ENCODE data around the gene NTRK2. TPM values are rescaled to one million over a fixed set of nuclear protein-coding genes. Genes with fewer than 3 reads are reported as not detected.

Gene NTRK2
- total RNA-seq, 2 experiments from 2014 or later = 0.06 TPM; not detected in 1

- no peaks in the 10 kb centered on the region for H4K20me1 ChIP-seq (ENCODE audit: insufficient read depth, low read length)
- H3K4me3 ChIP-seq (ENCODE audit: low read depth, low read length, poor library complexity, severe bottlenecking) = no peak overlapping the region
- no TSS peak for BruUV-seq (replicated peaks)
- no peaks in the 10 kb centered on the region for H3K9me3 ChIP-seq (ENCODE audit: low read length)
- H3K79me2 ChIP-seq (ENCODE audit: insufficient read depth, low read depth, low read length) = no peaks in the 10 kb centered on the region
- TF ChIP-seq EZH2phosphoT487 (IDR thresholded peaks at IDR 0.05; ENCODE audit: borderline replicate concordance, low read depth, low read length) (no peak), CTCF (conservative IDR thresholded peaks at IDR 0.05; ENCODE audit: low read length) (no peak)
- no peak overlapping the region for H2AFZ ChIP-seq (ENCODE audit: low read length)
- no peaks in the 10 kb centered on the region for H3K4me1 ChIP-seq (ENCODE audit: insufficient read depth, low read length, poor library complexity, severe bottlenecking)
- intact Hi-C loops (cut with micrococcal nuclease; ENCODE audit: unreplicated experiment) = no loop called here
- no peak overlapping the region for H3K4me2 ChIP-seq (ENCODE audit: low read length)
- POLR2A ChIA-PET = no interaction called here
- no peaks in the 10 kb centered on the region for H3K36me3 ChIP-seq (ENCODE audit: insufficient read depth, low read length)
- CTCF ChIA-PET (ENCODE audit: unreplicated experiment) = no interaction called here
- H3K9me2 ChIP-seq (ENCODE audit: insufficient read depth, low read length) = no peaks in the 10 kb centered on the region
- no peak for DNase-seq (ENCODE audit: low spot score)
- no peak overlapping the region for H3K27ac ChIP-seq (ENCODE audit: low read depth, low read length, poor library complexity, severe bottlenecking)
Observed at GRCh38 chr9:84974258-84974657, 304.7 kb downstream of the NTRK2 start.

GRCh38 chr9:84974855-84975254 lies 305.3 kb downstream of the NTRK2 start:
- CTCF ChIA-PET (ENCODE audit: unreplicated experiment) = no interaction called here

More at GRCh38 chr9:84974855-84975254, 305.3 kb downstream of the NTRK2 start:
- DNase-seq (ENCODE audit: low spot score) = no peak
- Histone ChIP-seq H3K27ac (ENCODE audit: low read depth, low read length, poor library complexity, severe bottlenecking) (no peak overlapping the region), H3K9me2 (ENCODE audit: insufficient read depth, low read length) (no peaks in the 10 kb centered on the region), H4K20me1 (ENCODE audit: insufficient read depth, low read length) (no peaks in the 10 kb centered on the region), H2AFZ (ENCODE audit: low read length) (no peak overlapping the region), H3K4me2 (ENCODE audit: low read length) (no peak overlapping the region), H3K79me2 (ENCODE audit: insufficient read depth, low read depth, low read length) (no peaks in the 10 kb centered on the region), H3K36me3 (ENCODE audit: insufficient read depth, low read length) (no peaks in the 10 kb centered on the region), H3K4me3 (ENCODE audit: low read depth, low read length, poor library complexity, severe bottlenecking) (no peak overlapping the region), H3K4me1 (ENCODE audit: insufficient read depth, low read length, poor library complexity, severe bottlenecking) (no peaks in the 10 kb centered on the region), H3K9me3 (ENCODE audit: low read length) (no peaks in the 10 kb centered on the region)
- intact Hi-C loops (cut with micrococcal nuclease; ENCODE audit: unreplicated experiment) = no loop called here
- no peak for TF ChIP-seq CTCF (conservative IDR thresholded peaks at IDR 0.05; ENCODE audit: low read length)
- no peak for TF ChIP-seq EZH2phosphoT487 (IDR thresholded peaks at IDR 0.05; ENCODE audit: borderline replicate concordance, low read depth, low read length)
- no TSS peak for BruUV-seq (replicated peaks)
- POLR2A ChIA-PET = no interaction called here

All from OCI-LY7 (cell line).